ENCODE measurements around the gene LARP4B. TPM values are rescaled to one million over a fixed set of nuclear protein-coding genes. Genes with fewer than 3 reads are reported as not detected.

Gene LARP4B
- total and polyA plus RNA-seq, 2 experiments from 2014 or later: 18.3 to 52.3 TPM

- H3K4me3 ChIP-seq: no peak overlapping the region
- DNase-seq (ENCODE audit: low spot score) (no peak), ATAC-seq (no peak)
- H3K27ac Mint-ChIP-seq: no peak overlapping the region
- no peaks in the 10 kb centered on the region for H3K4me1 Mint-ChIP-seq
- H3K27me3 ChIP-seq (ENCODE audit: insufficient read depth): no peaks in the 10 kb centered on the region
- no peaks in the 10 kb centered on the region for H3K9me2 ChIP-seq (ENCODE audit: insufficient read depth)
- TF ChIP-seq ZNF114 (CRISPR knock-in tag; IDR thresholded peaks at IDR 0.05) (no peak), EZH2 (IDR thresholded peaks at IDR 0.05; ENCODE audit: low read depth, unreplicated experiment) (no peak), NANOG (IDR thresholded peaks at IDR 0.05; ENCODE audit: borderline replicate concordance) (no peak), ZNF331 (CRISPR knock-in tag; IDR thresholded peaks at IDR 0.05; ENCODE audit: low read depth) (no peak), ZNF462 (CRISPR knock-in tag; IDR thresholded peaks at IDR 0.05) (no peak), EZH2phosphoT487 (IDR thresholded peaks at IDR 0.05; ENCODE audit: unreplicated experiment) (no peak), REST (IDR thresholded peaks at IDR 0.05; ENCODE audit: unreplicated experiment) (no peak), STAT1 (IDR thresholded peaks at IDR 0.05; ENCODE audit: unreplicated experiment) (no peak), JUNB (IDR thresholded peaks at IDR 0.05; ENCODE audit: unreplicated experiment) (no peak), CTCF (conservative IDR thresholded peaks at IDR 0.05; ENCODE audit: low read depth in 2 of 2) (no peak), CREB1 (CRISPR knock-in tag; IDR thresholded peaks at IDR 0.05; ENCODE audit: low read depth) (no peak), ETS1 (IDR thresholded peaks at IDR 0.05) (no peak), POLR2AphosphoS5 (IDR thresholded peaks at IDR 0.05; ENCODE audit: low read depth) (no peak)
- H2AFZ ChIP-seq: no peak overlapping the region
- peaks cover 18% of the 10 kb centered on the region; the same call in 1 of the 2 replicates for H3K36me3 ChIP-seq (ENCODE audit: insufficient read depth)
- H4K20me1 ChIP-seq (replicated peaks; ENCODE audit: insufficient read depth): peaks cover 10% of the 10 kb centered on the region; the same call in 1 of the 2 replicates
- no peaks in the 10 kb centered on the region for H3F3A ChIP-seq (replicated peaks; ENCODE audit: low read depth)
- H3K36me3 Mint-ChIP-seq (ENCODE audit: low read depth): peaks cover 26% of the 10 kb centered on the region
- peaks cover 7% of the 10 kb centered on the region for H3K27me3 Mint-ChIP-seq (ENCODE audit: insufficient read depth, low read depth, poor library complexity)
- peaks cover 51% of the 10 kb centered on the region for H3K79me2 ChIP-seq (replicated peaks; ENCODE audit: insufficient read depth)
- H3K4me1 ChIP-seq (ENCODE audit: insufficient read depth): no peaks in the 10 kb centered on the region
- H3K4me2 ChIP-seq: no peak overlapping the region
- H3K9me3 Mint-ChIP-seq: no peaks in the 10 kb centered on the region; the same call in 2 of the 3 replicates
- no peak overlapping the region for H3K27ac ChIP-seq (ENCODE audit: low read depth)
- H3K4me3 Mint-ChIP-seq: no peak overlapping the region
Observed at GRCh38 chr10:834493-834892, 97.0 kb downstream of the LARP4B start.
